HEK293T (cell line): ENCODE measurements around the gene MKNK1.

Experiments used
- CTBP1 ChIP-seq: fragments of 450-650 bp; IDR thresholded peaks from 2 replicates; pipeline ENCODE4 v1.6.1; 2016; ENCODE audit warnings: borderline replicate concordance
- ELF4 ChIP-seq: fragments of 450-650 bp; IDR thresholded peaks from 2 replicates; pipeline ENCODE4 v1.6.1; 2017; ENCODE audit warnings: antibody characterized with exemption
- FOXM1 ChIP-seq: fragments of 450-650 bp; IDR thresholded peaks from 2 replicates; pipeline ENCODE4 v1.6.1; 2017; ENCODE audit warnings: mild to moderate bottlenecking, borderline replicate concordance
- NFRKB ChIP-seq: fragments of 450-650 bp; IDR thresholded peaks from 2 replicates; pipeline ENCODE4 v1.6.1; 2016; ENCODE audit warnings: mild to moderate bottlenecking, moderate library complexity

DNA sequence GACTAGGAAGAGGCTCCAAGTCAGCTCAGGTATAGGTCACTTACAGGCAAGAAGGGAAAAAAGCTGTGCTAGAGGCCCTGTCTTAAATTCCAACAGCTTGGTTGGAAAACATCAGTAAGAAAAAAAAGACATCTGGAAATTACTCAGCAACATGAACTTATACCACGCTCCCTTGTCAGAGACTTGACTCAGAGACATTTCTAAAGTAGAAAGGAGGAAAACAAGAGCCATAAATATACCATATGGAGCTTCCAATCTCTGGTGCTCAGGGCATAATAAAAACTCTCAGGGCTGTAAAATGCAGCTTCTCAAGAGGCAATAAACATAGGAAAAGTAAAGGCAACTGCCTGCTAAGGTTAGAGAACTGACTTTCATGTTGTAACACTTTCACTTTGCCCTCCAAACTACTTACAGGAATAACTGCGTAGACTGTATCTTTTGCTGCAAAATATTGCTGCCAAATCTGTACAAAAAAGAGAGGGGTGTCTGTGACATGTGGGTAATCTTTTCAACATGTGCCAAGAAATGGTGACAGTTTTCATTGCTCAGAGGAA, 49.4 kb upstream of the MKNK1 start:
- TF ChIP-seq CTBP1: no peak
- no peak for TF ChIP-seq ELF4
- TF ChIP-seq NFRKB: no peak
- no peak for TF ChIP-seq FOXM1
